Large intestine (tissue), 3 donors: ENCODE data around the gene GAGE12D. TPM values are rescaled to one million over a fixed set of nuclear protein-coding genes. Genes with fewer than 3 reads are reported as not detected.
"Not testable (repeated sequence)": the region's sequence is repeated elsewhere in the genome, so short reads cannot be mapped to it uniquely, and the experiment has no call there.

ENCODE experiments used
- DNase-seq, 2 donors: peaks; one replicate each; pipeline versions ENCODE4 v3.0.0 to v3.0.0-alpha.2; 2013
- H3K27ac ChIP-seq: one replicate; pipeline ENCODE4 v1.5.1; 2013; ENCODE audit warnings: low read length
- H3K27me3 ChIP-seq: 2 replicates; pipeline ENCODE4 v1.6.1; 2013; ENCODE audit warnings: low read length; ENCODE audit not compliant: control insufficient read depth, insufficient read depth
- H3K36me3 ChIP-seq: 2 replicates; pipeline ENCODE4 v1.6.1; 2013; ENCODE audit warnings: low read length; ENCODE audit not compliant: control insufficient read depth, insufficient read depth
- H3K4me1 ChIP-seq: one replicate; pipeline ENCODE4 v1.6.1; 2013; ENCODE audit warnings: low read length; ENCODE audit not compliant: control insufficient read depth, insufficient read depth
- H3K4me3 ChIP-seq: one replicate; pipeline ENCODE4 v1.5.1; 2013; ENCODE audit warnings: low read length
- H3K9me3 ChIP-seq: one replicate; pipeline ENCODE4 v1.6.1; 2013; ENCODE audit warnings: mild to moderate bottlenecking, low read depth, low read length, moderate library complexity; ENCODE audit not compliant: control insufficient read depth
- WGBS: methylation state at CpG from one replicate; pipeline ENCODE4 v1.1.5; 2013; ENCODE audit warnings: low lambda C conversion rate; ENCODE audit not compliant: insufficient coverage; 5-methylcytosine and 5-hydroxymethylcytosine counted together
- polyA plus RNA-seq: library from polyadenylated mRNA; unstranded; fragments of 120-200 nt; gene quantifications from one replicate; pipeline ENCODE4 v1.2.1, GENCODE V29; 2013

Gene GAGE12D
- polyA plus RNA-seq, 1 donor = not detected

DNA sequence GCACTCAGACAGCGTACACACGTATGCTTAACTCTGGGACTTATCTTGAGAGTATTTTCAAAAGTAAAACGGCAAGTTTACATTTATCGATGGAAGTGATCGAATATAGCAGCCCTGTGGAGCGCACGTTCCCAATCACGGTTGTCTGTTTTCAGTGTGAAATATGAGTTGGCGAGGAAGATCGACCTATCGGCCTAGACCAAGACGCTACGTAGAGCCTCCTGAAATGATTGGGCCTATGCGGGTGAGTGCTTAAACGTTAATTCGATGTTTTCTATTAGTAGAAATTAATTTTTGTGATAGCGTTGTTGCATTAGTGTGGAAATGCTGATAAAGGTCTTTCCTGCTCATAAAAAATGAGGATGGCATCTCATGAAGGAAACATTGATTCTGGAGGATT, 49.0 kb downstream of the GAGE12D start:
- H3K27me3 ChIP-seq, H3K27ac ChIP-seq, H3K36me3 ChIP-seq, H3K4me1 ChIP-seq, DNase-seq, H3K4me3 ChIP-seq, H3K9me3 ChIP-seq: not testable (repeated sequence)
- no CpG with 5 or more reads among the region's 17 CpGs for WGBS

Other genes with a start within 250 kb of the GAGE12D start
- gene GAGE10, start 238.1 kb upstream of the GAGE12D start, polyA plus RNA-seq = not detected
- not detected for gene GAGE12J, start 219.7 kb upstream of the GAGE12D start, polyA plus RNA-seq
- not detected for gene GAGE13, start 210.2 kb upstream of the GAGE12D start, polyA plus RNA-seq
- not detected for gene GAGE12C, start 9.6 kb upstream of the GAGE12D start, polyA plus RNA-seq
- not detected for gene GAGE12E, start 9.6 kb downstream of the GAGE12D start, polyA plus RNA-seq
- gene GAGE12F, start 19.1 kb downstream of the GAGE12D start, polyA plus RNA-seq = not detected
- not detected for gene GAGE12G, start 28.7 kb downstream of the GAGE12D start, polyA plus RNA-seq
- gene GAGE12H, start 38.2 kb downstream of the GAGE12D start, polyA plus RNA-seq = not detected
- gene GAGE2A, start 47.8 kb downstream of the GAGE12D start, polyA plus RNA-seq = not detected
- gene GAGE1, start 57.3 kb downstream of the GAGE12D start, polyA plus RNA-seq = not detected
- not detected for gene PAGE1, start 154.3 kb downstream of the GAGE12D start, polyA plus RNA-seq